H1 (cell line): ENCODE data around the gene CD300LF. TPM values are rescaled to one million over a fixed set of nuclear protein-coding genes. Genes with fewer than 3 reads are reported as not detected.

ENCODE experiments used
- CTCF ChIA-PET: fragments of 300-600 bp; sonication (Branson Sonifier 250); formaldehyde crosslinking; loops from one replicate; lab custom pipeline; 2021; ENCODE audit not compliant: partially characterized antibody; lab: Charles Lee
- POLR2A ChIA-PET: fragments of 300-600 bp; sonication (Branson Sonifier 250); formaldehyde crosslinking; loops from one replicate; lab custom pipeline; 2021; ENCODE audit warnings: inconsistent platforms; ENCODE audit not compliant: partially characterized antibody; lab: Charles Lee
- DNase-seq, 2 experiments: peaks; one replicate each; pipeline versions ENCODE4 v3.0.0 to v3.0.0-alpha.2; 2010 to 2022; ENCODE audit warnings: low spot score in 2 of 2, low read depth in 1 of 2, mixed read lengths in 1 of 2
- FAIRE-seq: peaks from 2 replicates; lab custom pipeline; 2011; peaks lifted over from hg19 to GRCh38; lab: Jason Lieb, UNC
- H2AFZ ChIP-seq: 2 replicates; pipeline ENCODE4 v1.8.1; 2012; ENCODE audit warnings: low read length, inconsistent platforms
- H2AK5ac ChIP-seq: 2 replicates; pipeline ENCODE4 v1.6.1; 2013; ENCODE audit warnings: low read depth, low read length
- H2BK120ac ChIP-seq: replicated peaks from 2 replicates; pipeline ENCODE3; 2013; ENCODE audit warnings: low read depth, low read length, inconsistent platforms
- H2BK12ac ChIP-seq: 2 replicates; pipeline ENCODE4 v1.6.1; 2013; ENCODE audit warnings: low read depth, low read length
- H2BK15ac ChIP-seq: 2 replicates; pipeline ENCODE4 v1.6.1; 2013; ENCODE audit warnings: low read length
- H2BK20ac ChIP-seq: 2 replicates; pipeline ENCODE4 v1.6.1; 2013; ENCODE audit warnings: low read length
- H2BK5ac ChIP-seq: 2 replicates; pipeline ENCODE4 v1.6.1; 2013; ENCODE audit warnings: low read depth, low read length
- H3K14ac ChIP-seq: 2 replicates; pipeline ENCODE4 v1.6.1; 2013; ENCODE audit warnings: inconsistent platforms; ENCODE audit not compliant: insufficient read length
- H3K18ac ChIP-seq: 2 replicates; pipeline ENCODE4 v1.6.1; 2013; ENCODE audit warnings: low read length; ENCODE audit errors: extremely low read depth
- H3K23ac ChIP-seq: 2 replicates; pipeline ENCODE4 v1.6.1; 2013; ENCODE audit warnings: inconsistent platforms; ENCODE audit not compliant: insufficient read length
- H3K23me2 ChIP-seq: 2 replicates; pipeline ENCODE4 v1.6.1; 2013; ENCODE audit warnings: low read depth, low read length
- H3K27ac ChIP-seq: 2 replicates; pipeline ENCODE4 v1.6.1; 2011; ENCODE audit warnings: low read depth, low read length, inconsistent platforms
- H3K27me3 ChIP-seq, 4 experiments: replicated peaks in 1 of 4; 1 replicate in 1 of 4; 2 replicates in 3 of 4; pipeline versions ENCODE4 v1.6.1 to v1.8.1; 2011 to 2013; ENCODE audit warnings: low read length in 3 of 4, mild to moderate bottlenecking in 3 of 4, inconsistent platforms in 2 of 4, mixed read lengths in 2 of 4, moderate library complexity in 1 of 4; ENCODE audit not compliant: control insufficient read depth in 3 of 4, insufficient read depth in 3 of 4; ENCODE audit errors: extremely low read depth in 1 of 4
- H3K36me3 ChIP-seq, 4 experiments: 2 replicates each; pipeline versions ENCODE4 v1.6.1 to v1.8.1; 2011 to 2013; ENCODE audit warnings: mild to moderate bottlenecking in 4 of 4, low read length in 3 of 4, moderate library complexity in 2 of 4, control low read depth in 1 of 4, inconsistent platforms in 1 of 4; ENCODE audit not compliant: insufficient read depth in 4 of 4, control insufficient read depth in 2 of 4
- H3K4ac ChIP-seq: replicated peaks from 2 replicates; pipeline ENCODE3; 2013; ENCODE audit warnings: low read length, low read depth, mixed read lengths, inconsistent platforms; ENCODE audit not compliant: insufficient read length
- H3K4me1 ChIP-seq, 4 experiments: replicated peaks in 1 of 4; 1 replicate in 1 of 4; 2 replicates in 3 of 4; pipeline versions ENCODE4 v1.6.1 to v1.8.1; 2011 to 2013; ENCODE audit warnings: low read length in 3 of 4, inconsistent platforms in 2 of 4, mixed read lengths in 1 of 4; ENCODE audit not compliant: insufficient read depth in 4 of 4, control insufficient read depth in 3 of 4
- H3K4me2 ChIP-seq, 2 experiments: 2 replicates each; pipeline versions ENCODE4 v1.6.1 to v1.8.1; 2011 to 2013; ENCODE audit warnings: low read depth in 2 of 2, low read length in 2 of 2, control low read depth in 1 of 2, inconsistent platforms in 1 of 2, mild to moderate bottlenecking in 1 of 2; ENCODE audit not compliant: insufficient read depth in 1 of 2
- H3K4me3 ChIP-seq, 4 experiments: fragments of 200-600, 300-600 bp in 1 of 4; sonication (generic), shearing (Covaris generic), sonication (Bioruptor Twin) in 1 of 4; 2 replicates each; pipeline versions ENCODE4 v1.5.1 to v1.8.1; 2011 to 2016; ENCODE audit warnings: low read length in 4 of 4, low read depth in 3 of 4, control low read depth in 2 of 4, inconsistent platforms in 2 of 4, mild to moderate bottlenecking in 2 of 4, mixed read lengths in 1 of 4, moderate library complexity in 1 of 4; ENCODE audit not compliant: insufficient read depth in 2 of 4; ENCODE audit errors: extremely low read depth in 1 of 4
- H3K56ac ChIP-seq: replicated peaks from 2 replicates; pipeline ENCODE3; 2013; ENCODE audit warnings: low read depth, mild to moderate bottlenecking, mixed read lengths, low read length, inconsistent platforms; ENCODE audit not compliant: insufficient read length
- H3K79me1 ChIP-seq: 2 replicates; pipeline ENCODE4 v1.6.1; 2013; ENCODE audit warnings: low read depth, low read length, control low read depth
- H3K79me2 ChIP-seq, 2 experiments: 2 replicates each; pipeline versions ENCODE4 v1.6.1 to v1.8.1; 2012 to 2013; ENCODE audit warnings: low read length in 2 of 2, mild to moderate bottlenecking in 2 of 2, inconsistent platforms in 1 of 2; ENCODE audit not compliant: insufficient read depth in 2 of 2, control insufficient read depth in 1 of 2
- H3K9ac ChIP-seq, 4 experiments: replicated peaks in 1 of 4; 1 replicate in 1 of 4; 2 replicates in 3 of 4; pipeline versions ENCODE4 v1.6.1 to v1.8.1; 2011 to 2013; ENCODE audit warnings: low read depth in 3 of 4, low read length in 3 of 4, control low read depth in 2 of 4, mild to moderate bottlenecking in 2 of 4, moderate library complexity in 2 of 4, inconsistent platforms in 1 of 4; ENCODE audit errors: extremely low read depth in 1 of 4
- H3K9me3 ChIP-seq, 2 experiments: 2 replicates each; pipeline versions ENCODE4 v1.6.1 to v1.8.1; 2012 to 2013; ENCODE audit warnings: mild to moderate bottlenecking in 2 of 2, moderate library complexity in 2 of 2, control low read depth in 1 of 2, inconsistent platforms in 1 of 2, low read depth in 1 of 2, low read length in 1 of 2, mixed read lengths in 1 of 2; ENCODE audit not compliant: insufficient read depth in 2 of 2
- H4K20me1 ChIP-seq, 2 experiments: replicated peaks in 1 of 2; 2 replicates each; pipeline versions ENCODE3 to v1.8.1; 2011 to 2013; ENCODE audit warnings: inconsistent platforms in 2 of 2, low read length in 2 of 2, mild to moderate bottlenecking in 1 of 2; ENCODE audit not compliant: insufficient read depth in 2 of 2, control insufficient read depth in 1 of 2
- H4K5ac ChIP-seq: 2 replicates; pipeline ENCODE4 v1.6.1; 2013; ENCODE audit warnings: low read length, low read depth, mixed read lengths, inconsistent platforms; ENCODE audit not compliant: insufficient read length
- H4K8ac ChIP-seq: 2 replicates; pipeline ENCODE4 v1.8.0; 2013; ENCODE audit warnings: mild to moderate bottlenecking, moderate library complexity, low read length, inconsistent platforms; ENCODE audit not compliant: insufficient read depth; ENCODE audit errors: extremely low read depth
- H4K91ac ChIP-seq: replicated peaks from 2 replicates; pipeline ENCODE3; 2013; ENCODE audit warnings: low read length, mixed read lengths, inconsistent platforms; ENCODE audit not compliant: insufficient read length
- BACH1 ChIP-seq: IDR thresholded peaks from 2 replicates; pipeline ENCODE4 v1.6.1; 2012; ENCODE audit warnings: low read length, improper control_type of control experiment
- BCL11A ChIP-seq, 2 experiments: IDR thresholded peaks; one replicate each; pipeline ENCODE4 v1.6.1; 2011; ENCODE audit warnings: low read depth in 2 of 2, low read length in 2 of 2, mild to moderate bottlenecking in 2 of 2
- CBX5 ChIP-seq: fragments of 300-800, 300-1000 bp; sonication (generic); IDR thresholded peaks from 2 replicates; pipeline ENCODE4 v1.7.1; 2016; ENCODE audit warnings: antibody characterized with exemption, low read length, low read depth
- GTF2F1 ChIP-seq: IDR thresholded peaks from 2 replicates; pipeline ENCODE4 v1.6.1; 2012; ENCODE audit warnings: low read depth, low read length, improper control_type of control experiment, borderline replicate concordance
- POLR2A ChIP-seq, 2 experiments: IDR thresholded peaks; 1 replicate in 1 of 2; 2 replicates in 1 of 2; pipeline ENCODE4 v1.6.1; 2011; ENCODE audit warnings: low read depth in 2 of 2, low read length in 2 of 2, mild to moderate bottlenecking in 2 of 2; ENCODE audit errors: control extremely low read depth in 1 of 2
- RNF2 ChIP-seq: fragments of 200-900, 300-1000 bp; sonication (generic); IDR thresholded peaks from 2 replicates; pipeline ENCODE4 v1.7.1; 2016; ENCODE audit warnings: borderline replicate concordance, low read depth, mild to moderate bottlenecking, antibody characterized with exemption, low read length; ENCODE audit not compliant: poor library complexity, severe bottlenecking; ENCODE audit errors: missing control alignments
- SIN3A ChIP-seq, 2 experiments: IDR thresholded peaks in 1 of 2; conservative IDR thresholded peaks in 1 of 2; 2 replicates each; pipeline ENCODE4 v1.6.1; 2011 to 2012; ENCODE audit warnings: low read length in 2 of 2, improper control_type of control experiment in 1 of 2, low read depth in 1 of 2, mild to moderate bottlenecking in 1 of 2
- SP1 ChIP-seq: IDR thresholded peaks from 2 replicates; pipeline ENCODE4 v1.6.1; 2011; ENCODE audit warnings: low read depth, low read length
- TAF1 ChIP-seq: IDR thresholded peaks from 2 replicates; pipeline ENCODE4 v1.6.1; 2011; ENCODE audit warnings: mild to moderate bottlenecking, low read depth, low read length
- WGBS, 2 experiments: shearing (Covaris generic) in 1 of 2; methylation state at CpG; one replicate each; pipeline versions ENCODE4 v1.1.6 to v1.1.7; 2013 to 2015; ENCODE audit warnings: low lambda C conversion rate in 2 of 2, mixed read lengths in 2 of 2, inconsistent platforms in 1 of 2, low coverage in 1 of 2, missing lambda C conversion rate in 1 of 2; ENCODE audit not compliant: insufficient replicate concordance in 2 of 2, insufficient coverage in 1 of 2, insufficient read length in 1 of 2; ENCODE audit errors: extremely low coverage in 1 of 2, missing lambda C conversion rate in 1 of 2; 5-methylcytosine and 5-hydroxymethylcytosine counted together
- polyA plus RNA-seq, 7 experiments: library from polyadenylated mRNA; depleted of rRNA in 3 of 7; stranded (reverse) in 5 of 7; unstranded in 2 of 7; fragments of >200 nt in 5 of 7; fragments of 200-250 nt in 2 of 7; gene quantifications; 1 replicate in 5 of 7; 2 replicates in 1 of 7; 4 replicates in 1 of 7; pipeline versions ENCODE4 v1.2.1 to v1.2.3, GENCODE V29; 2011 to 2013; ENCODE audit warnings: missing spikeins in 2 of 7, mixed read lengths in 2 of 7
- total RNA-seq: library from RNA; stranded (reverse); fragmentation: NEBNext Ultra II Directional; extraction: Animal tissue kit (Norgen Biotek cat#: 25700); gene quantifications from 2 replicates; pipeline ENCODE4 v1.2.1, GENCODE V29; 2021
- TF ChIP-seq, protein P1 (sequence below): IDR thresholded peaks from 2 replicates; pipeline ENCODE4 v1.6.1; 2012; ENCODE audit warnings: inconsistent platforms

Gene CD300LF
- total and polyA plus RNA-seq, 2 of the 8 experiments (the other 6 are each of a cell fraction or from before 2014, with no cell fraction given): not detected

DNA sequence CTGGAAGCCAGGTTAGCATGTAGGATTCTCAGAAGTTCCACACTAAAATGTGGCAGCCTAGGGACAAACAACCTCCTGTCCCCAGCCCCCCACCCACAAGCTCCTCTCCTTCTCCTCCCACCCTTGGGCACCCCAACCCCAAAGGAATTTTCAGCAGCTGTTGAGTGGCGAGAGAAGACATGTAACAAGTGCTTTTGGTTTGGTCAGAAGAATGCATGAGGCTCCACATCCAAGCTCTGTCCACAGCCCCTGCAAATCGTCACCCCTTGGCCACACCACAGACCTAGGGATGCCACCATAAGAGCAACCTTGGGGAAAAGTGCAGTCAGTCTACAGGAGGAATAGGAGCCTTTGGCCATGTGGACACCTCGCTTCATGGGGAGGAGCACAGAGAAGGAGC lies 12.4 kb upstream of the CD300LF start:
- no peaks in the 10 kb centered on the region for H4K20me1 ChIP-seq
- H3K4ac ChIP-seq: no peak overlapping the region
- no peaks in the 10 kb centered on the region; a peak in 3 of 7 replicates for H3K27me3 ChIP-seq
- no peak overlapping the region for H3K4me3 ChIP-seq
- H4K8ac ChIP-seq: no peak overlapping the region
- FAIRE-seq: no peak
- no peak overlapping the region for H3K23ac ChIP-seq
- no peak overlapping the region for H3K14ac ChIP-seq
- no peak overlapping the region for H3K4me2 ChIP-seq
- ChIA-PET POLR2A (interaction anchor here (0.6 kb wide), 1 partner anchor 29 kb away, joined by 3 read pairs; no protein-coding TSS in a partner anchor), CTCF (interaction anchor here (0.6 to 4.3 kb wide), 10 partner anchors 12 to 369 kb away, joined by 3 to 27 read pairs (median 3); partner anchors contain the start of gene RAB37)
- 83% methylated on average over 3 of the region's 3 CpGs; no CpG with 5 or more reads in 1 of the 2 experiments for WGBS, 2 experiments
- H3K56ac ChIP-seq: no peak overlapping the region
- no peak overlapping the region for H2BK5ac ChIP-seq
- no peak overlapping the region for H3K18ac ChIP-seq
- H3K27ac ChIP-seq: no peak overlapping the region
- H3K9me3 ChIP-seq: peaks cover 0 to 9% of the 10 kb centered on the region in 2 experiments; a peak in 1 of 4 replicates
- H2AK5ac ChIP-seq: no peak overlapping the region
- H3K36me3 ChIP-seq: no peaks in the 10 kb centered on the region
- H2BK15ac ChIP-seq: no peak overlapping the region
- TF ChIP-seq, protein P1, sequence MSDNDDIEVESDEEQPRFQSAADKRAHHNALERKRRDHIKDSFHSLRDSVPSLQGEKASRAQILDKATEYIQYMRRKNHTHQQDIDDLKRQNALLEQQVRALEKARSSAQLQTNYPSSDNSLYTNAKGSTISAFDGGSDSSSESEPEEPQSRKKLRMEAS: no peak
- TF ChIP-seq CBX5: no peak
- no peak for TF ChIP-seq GTF2F1
- no peak for TF ChIP-seq RNF2
- TF ChIP-seq BCL11A (IDR thresholded peaks at IDR 0.05; ENCODE audit: low read depth in 2 of 2, low read length in 2 of 2): no peak
- no peak for TF ChIP-seq POLR2A (IDR thresholded peaks at IDR 0.05; ENCODE audit: control extremely low read depth in 1 of 2, low read depth in 2 of 2, low read length in 2 of 2)
- TF ChIP-seq SIN3A (conservative IDR thresholded peaks at IDR 0.05 in 1 of 2, IDR thresholded peaks at IDR 0.05 in 1 of 2; ENCODE audit: low read depth in 1 of 2, low read length in 2 of 2): no peak
- no peak for TF ChIP-seq BACH1
- TF ChIP-seq SP1: no peak
- TF ChIP-seq TAF1: no peak
- TF ChIP-seq, all 59 proteins: peak for 0
- Histone ChIP-seq H2BK20ac (no peak overlapping the region), H3K23me2 (peaks cover 4% of the 10 kb centered on the region), H4K5ac (no peak overlapping the region), H3K9ac (no peak overlapping the region), H2AFZ (no peak overlapping the region), H3K79me1 (peaks cover 3% of the 10 kb centered on the region; the same call in 1 of the 2 replicates), H2BK12ac (no peak overlapping the region), H3K4me1 (no peaks in the 10 kb centered on the region), H2BK120ac (no peak overlapping the region), H3K79me2 (no peaks in the 10 kb centered on the region), H4K91ac (no peak overlapping the region)
- DNase-seq: no peak
